Heart left ventricle (tissue), 13 donors: ENCODE data around the gene SLC27A2.

Experiments
- CTCF ChIP-seq, 12 donors: fragments of 200-600 bp; sonication (generic) in 4 of 12; IDR thresholded peaks; one replicate each; pipeline versions ENCODE4 v1.5.0 to v1.8.0; 2018 to 2022; ENCODE audit warnings: antibody characterized with exemption in 12 of 12, mild to moderate bottlenecking in 5 of 12
- POLR2A ChIP-seq, 2 donors: fragments of 450-650 bp; IDR thresholded peaks; one replicate each; pipeline ENCODE4 v1.6.1; 2017; ENCODE audit warnings: antibody characterized with exemption in 2 of 2, mild to moderate bottlenecking in 2 of 2, moderate library complexity in 2 of 2
- donor health status: ischemic (EF 13 %, LVEDD 7.1; RV severe dilation, severe dysfunction).
- donor health status: DM: no; HTN: yes; CAD: no.
- donor health status: DM: no; HTN: no; CAD: no.
- donor health status: ischemic (EF 25% LVEDD 6.9; RV normal size, moderate dysfunction).
- donor health status: ischemic (EF 25% LVEDD 5.7; RV mildly dilated, moderate dysfunction).
- donor health status: ischemic (EF 35%, LVEDD 5.7; RV mildly dilated, moderate dysfunction).
- donor health status: nonischemic (EF 11% LVEDD 7.7; RV severe dilation, severe dysfunction).
- donor health status: DM: yes; HTN: yes; CAD: no.
- donor health status: PGD.
- donor health status: ischemic (EF 29% LVEDD 5.4; RV normal size, mild dysfunction).
- donor health status: nonischemic (EF 23%, LVEDD 6.1; RV moderate dilation, normal function).

- TF ChIP-seq CTCF (IDR thresholded peaks at IDR 0.05) = no peak
- TF ChIP-seq POLR2A (IDR thresholded peaks at IDR 0.05) = no peak
Measured at GRCh38 chr15:50234764-50235163, 52.8 kb downstream of the SLC27A2 start.
